Fibroblast of villous mesenchyme (primary cell): Measurements from ENCODE around the gene RAB25. TPM values are rescaled to one million over a fixed set of nuclear protein-coding genes. Genes with fewer than 3 reads are reported as not detected.
A peak's percentile ranks its signal among the peaks of the same experiment; 100 is the strongest.

Source experiments
- DNase-seq: peaks from one replicate; pipeline ENCODE4 v3.0.0-alpha.2; 2010; ENCODE audit warnings: low read depth
- H3K4me3 ChIP-seq: 2 replicates; pipeline ENCODE4 v1.5.1; 2011; ENCODE audit warnings: low read depth, mild to moderate bottlenecking, low read length
- CTCF ChIP-seq: IDR thresholded peaks from 2 replicates; pipeline ENCODE4 v1.5.1; 2012; ENCODE audit warnings: low read depth, mild to moderate bottlenecking, low read length; ENCODE audit not compliant: insufficient read depth
- total RNA-seq: library from RNA; depleted of rRNA; stranded (reverse); fragments of >200 nt; gene quantifications from 2 replicates; pipeline ENCODE4 v1.2.3, GENCODE V29; 2012

Gene RAB25
- total RNA-seq, 1 donor, result not detected

GRCh38 chr1:156073110-156073687 lies 12.2 kb downstream of the RAB25 start:
- no peak for TF ChIP-seq CTCF
- H3K4me3 ChIP-seq, result no peak overlapping the region
- DNase-seq, result no peak

DNA sequence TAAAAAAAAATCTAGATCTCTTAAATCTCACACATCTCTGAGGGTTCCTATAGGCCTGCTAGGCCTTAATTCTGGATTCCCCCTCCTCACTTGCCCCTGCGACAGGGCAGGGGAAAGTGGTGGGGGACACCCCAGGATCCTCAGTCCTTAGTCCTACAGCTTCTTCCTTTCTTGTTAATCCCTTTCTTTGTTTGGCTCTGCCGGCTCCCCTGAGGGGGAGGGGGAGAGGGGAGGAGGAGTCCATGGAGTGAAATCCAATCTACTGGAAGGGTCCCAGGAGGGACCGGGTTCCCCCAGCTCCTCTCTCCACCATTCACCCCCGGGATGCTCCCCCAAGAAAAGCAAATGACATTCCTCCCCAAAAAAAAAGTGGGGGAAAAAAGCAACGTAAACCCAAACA lies 12.8 kb downstream of the RAB25 start:
- no peak for TF ChIP-seq CTCF
- no peak overlapping the region for H3K4me3 ChIP-seq
- DNase-seq, result no peak

GRCh38 chr1:156074661-156075060 lies 13.7 kb downstream of the RAB25 start:
- DNase-seq, result no peak
- no peak overlapping the region for H3K4me3 ChIP-seq
- no peak for TF ChIP-seq CTCF

DNA sequence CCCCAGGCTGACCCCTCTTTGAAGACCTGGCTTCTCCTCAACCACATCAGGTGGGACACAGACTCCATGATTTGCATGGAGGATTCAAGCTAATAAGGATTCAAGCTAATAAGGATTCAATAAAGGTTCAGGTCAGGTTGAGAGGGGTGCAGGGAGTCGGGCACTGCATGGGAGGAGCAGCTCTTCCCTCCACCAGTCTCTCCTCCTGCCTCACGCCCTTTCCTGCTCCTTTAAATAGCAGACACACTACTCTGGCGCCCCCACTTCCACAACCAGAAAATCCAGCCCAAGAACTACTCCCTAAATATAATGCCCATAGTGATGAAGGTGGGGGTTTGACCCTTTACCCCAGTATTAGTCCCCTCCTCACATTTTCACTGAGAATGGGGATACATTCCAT lies 14.2 kb downstream of the RAB25 start:
- DNase-seq, result no peak
- no peak for TF ChIP-seq CTCF

DNA sequence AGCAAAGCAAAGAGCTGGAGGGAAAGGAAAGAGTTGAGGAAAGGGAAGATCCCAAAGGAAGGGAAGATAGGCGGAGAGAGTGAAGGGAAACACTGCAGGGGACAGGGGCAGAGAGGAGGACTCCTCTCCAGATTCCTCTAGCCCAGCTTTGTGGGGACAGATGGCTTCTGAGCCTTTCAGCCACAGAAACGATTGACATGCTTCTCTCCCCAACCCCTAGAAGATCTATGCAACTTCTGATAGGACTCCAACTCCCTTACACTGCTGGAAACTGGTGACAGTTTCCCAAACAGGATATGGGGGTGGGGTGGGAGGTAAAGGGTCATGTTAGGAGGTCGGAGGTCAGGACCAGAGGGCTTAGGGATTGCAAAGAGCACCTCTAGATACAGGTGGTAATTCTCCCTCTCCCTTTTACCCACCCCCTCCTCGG lies 14.8 kb downstream of the RAB25 start:
- no peak for TF ChIP-seq CTCF
- no peak overlapping the region for H3K4me3 ChIP-seq
- DNase-seq, result no peak

More for the DNA sequence above, 14.2 kb downstream of the RAB25 start:
- no peak overlapping the region for H3K4me3 ChIP-seq

- DNase-seq, result peak; percentile 21
- no peak for TF ChIP-seq CTCF
- peak overlapping the region; percentile 44 for H3K4me3 ChIP-seq
These were observed 15.9 kb downstream of the RAB25 start for GRCh38 chr1:156076609-156077429.

GRCh38 chr1:156077430-156077760 lies 16.4 kb downstream of the RAB25 start:
- H3K4me3 ChIP-seq, result no peak overlapping the region
- DNase-seq, result no peak
- TF ChIP-seq CTCF, result no peak
